Coronary artery (tissue), 2 donors: Measurements from ENCODE around the gene GPR137.

ENCODE experiments used
- DNase-seq: peaks from one replicate; pipeline ENCODE4 v3.0.0-alpha.2; 2017; ENCODE audit warnings: low spot score
- H3K27ac ChIP-seq, 2 donors: fragments of 200-600 bp; sonication (generic); one replicate each; pipeline ENCODE4 v1.5.1; 2016 to 2019
- H3K4me3 ChIP-seq: fragments of 200-600 bp; sonication (generic); 2 replicates; pipeline ENCODE4 v1.5.1; 2016; ENCODE audit warnings: mild to moderate bottlenecking, moderate library complexity
- CTCF ChIP-seq: fragments of 200-600 bp; sonication (generic); IDR thresholded peaks from one replicate; pipeline ENCODE4 v1.5.1; 2019; ENCODE audit warnings: antibody characterized with exemption

The GPR137 gene

GRCh38 chr11:64269540-64270220, 16.0 kb upstream of the GPR137 start:
- H3K27ac ChIP-seq, result peak overlapping the region; percentile 85 to 98
- TF ChIP-seq CTCF, result no peak
- DNase-seq, result peak; percentile 99
- peak overlapping the region; percentile 85 for H3K4me3 ChIP-seq

GRCh38 chr11:64275031-64275800, 10.4 kb upstream of the GPR137 start:
- no peak overlapping the region for H3K27ac ChIP-seq
- H3K4me3 ChIP-seq, result no peak overlapping the region
- DNase-seq, result no peak
- no peak for TF ChIP-seq CTCF

- no peak for TF ChIP-seq CTCF
- no peak for DNase-seq
- no peak overlapping the region for H3K27ac ChIP-seq
- H3K4me3 ChIP-seq, result no peak overlapping the region
Measured at GRCh38 chr11:64275841-64276240, 9.8 kb upstream of the GPR137 start.

- no peak for DNase-seq
- Histone ChIP-seq H3K4me3 (no peak overlapping the region), H3K27ac (no peak overlapping the region)
- TF ChIP-seq CTCF, result no peak
Measured at GRCh38 chr11:64276653-64277431, 8.8 kb upstream of the GPR137 start.

- no peak overlapping the region for H3K4me3 ChIP-seq
- TF ChIP-seq CTCF, result no peak
- DNase-seq, result no peak
- no peak overlapping the region for H3K27ac ChIP-seq
Measured at GRCh38 chr11:64278576-64279190, 7.0 kb upstream of the GPR137 start.

GRCh38 chr11:64281957-64282770, 3.5 kb upstream of the GPR137 start:
- no peak overlapping the region for H3K4me3 ChIP-seq
- no peak for TF ChIP-seq CTCF
- no peak overlapping the region for H3K27ac ChIP-seq

More at GRCh38 chr11:64281957-64282770, 3.5 kb upstream of the GPR137 start:
- DNase-seq, result no peak
